HPDE6-E6E7 (cell line): ENCODE data around the gene ZYG11B.
"Not testable (repeated sequence)": the region's sequence is repeated elsewhere in the genome, so short reads cannot be mapped to it uniquely, and the experiment has no call there.

ENCODE experiments used
- DNase-seq: peaks from one replicate; pipeline ENCODE4 v3.0.0; 2011; ENCODE audit warnings: missing footprints; ENCODE audit errors: extremely low spot score

Gene ZYG11B

GRCh38 chr1:52852854-52853253, 126.6 kb downstream of the ZYG11B start:
- no peak for DNase-seq

- DNase-seq: no peak
Observed at GRCh38 chr1:52855584-52855983, 129.3 kb downstream of the ZYG11B start.

GRCh38 chr1:52856026-52856425, 129.8 kb downstream of the ZYG11B start:
- DNase-seq: peak; percentile 52

GRCh38 chr1:52857443-52857842, 131.2 kb downstream of the ZYG11B start:
- no peak for DNase-seq

GRCh38 chr1:52862666-52863458, 136.6 kb downstream of the ZYG11B start:
- DNase-seq: no peak

- no peak for DNase-seq
Observed at GRCh38 chr1:52867087-52867863, 141.0 kb downstream of the ZYG11B start.

GRCh38 chr1:52869727-52870126, 143.5 kb downstream of the ZYG11B start:
- not testable (repeated sequence) for DNase-seq

- no peak for DNase-seq
Observed at GRCh38 chr1:52876843-52877242, 150.6 kb downstream of the ZYG11B start.
